GM12878 (cell line): ENCODE data around the gene TOPBP1. TPM values are rescaled to one million over a fixed set of nuclear protein-coding genes. Genes with fewer than 3 reads are reported as not detected.

Source experiments
- ATAC-seq: fragments of 200-7000 bp; cut with Tn5 transposase; 3 replicates; pipeline ENCODE4 v1.9.1; 2020; ENCODE audit warnings: mild to moderate bottlenecking, moderate library complexity
- BruUV-seq: library from RNA; stranded (reverse); fragments of 400-500 nt; replicated peaks from 2 replicates; lab custom pipeline; 2021; lab: Mats Ljungman, UMichigan
- CTCF ChIA-PET: fragments of 300-600 bp; sonication (Branson Sonifier 250); formaldehyde crosslinking; extraction: SDS; loops from one replicate; lab custom pipeline; 2021; ENCODE audit warnings: inconsistent platforms; lab: Yijun Ruan, JAX
- POLR2A ChIA-PET: fragments of 350-600 bp; formaldehyde crosslinking; extraction: SDS; loops from one replicate; lab custom pipeline; 2021; ENCODE audit warnings: inconsistent platforms; lab: Charles Lee
- RAD21 ChIA-PET: fragments of 300-600 bp; sonication (Branson Sonifier 250); formaldehyde crosslinking; loops from one replicate; lab custom pipeline; 2023; ENCODE audit warnings: antibody characterized with exemption; ENCODE audit not compliant: unreplicated experiment; lab: Charles Lee
- SMC1A ChIA-PET: fragments of 300-600 bp; sonication (Branson Sonifier 250); formaldehyde crosslinking; loops from one replicate; lab custom pipeline; 2023; ENCODE audit not compliant: unreplicated experiment, uncharacterized antibody; lab: Charles Lee
- DNase-seq: peaks from one replicate; pipeline ENCODE4 v3.0.0-alpha.2; 2011; ENCODE audit warnings: low read depth, low spot score
- FAIRE-seq: peaks from 3 replicates; lab custom pipeline; 2011; peaks lifted over from hg19 to GRCh38; lab: Jason Lieb, UNC
- H2AFZ ChIP-seq: 2 replicates; pipeline ENCODE4 v1.6.0; 2011; ENCODE audit warnings: low read depth, low read length, control low read depth; ENCODE audit not compliant: control insufficient read depth
- H3K27ac ChIP-seq: 2 replicates; pipeline ENCODE4 v1.5.1; 2011; ENCODE audit warnings: control low read depth; ENCODE audit not compliant: control insufficient read depth, insufficient read depth
- H3K27me3 ChIP-seq, 2 experiments: replicated peaks in 1 of 2; 2 replicates each; pipeline versions ENCODE4 v1.6.0 to v1.6.1; 2011; ENCODE audit warnings: low read length in 1 of 2; ENCODE audit not compliant: control insufficient read depth in 2 of 2, insufficient read depth in 2 of 2
- H3K36me3 ChIP-seq, 2 experiments: 2 replicates each; pipeline ENCODE4 v1.5.1; 2011; ENCODE audit warnings: low read length in 1 of 2; ENCODE audit not compliant: control insufficient read depth in 2 of 2, insufficient read depth in 2 of 2
- H3K4me1 ChIP-seq: 2 replicates; pipeline ENCODE4 v1.6.1; 2011; ENCODE audit warnings: mild to moderate bottlenecking, low read length, moderate library complexity, mixed read lengths; ENCODE audit not compliant: control insufficient read depth, insufficient read depth
- H3K4me2 ChIP-seq: 2 replicates; pipeline ENCODE4 v1.6.0; 2011; ENCODE audit warnings: control low read depth; ENCODE audit not compliant: control insufficient read depth, insufficient read depth
- H3K4me3 ChIP-seq: fragments of 200-600 bp; sonication (generic); 2 replicates; pipeline ENCODE4 v1.5.1; 2016
- H3K79me2 ChIP-seq: 2 replicates; pipeline ENCODE4 v1.6.0; 2011; ENCODE audit warnings: low read length; ENCODE audit not compliant: control insufficient read depth, insufficient read depth
- H3K9ac ChIP-seq: 2 replicates; pipeline ENCODE4 v1.8.0; 2011; ENCODE audit warnings: low read length, control low read depth, mixed read lengths; ENCODE audit not compliant: control insufficient read depth, insufficient read depth
- H3K9me3 ChIP-seq: replicated peaks from 3 replicates; pipeline ENCODE4 v1.5.1; 2011; ENCODE audit warnings: mild to moderate bottlenecking, low read length; ENCODE audit not compliant: control insufficient read depth, insufficient read depth
- H4K20me1 ChIP-seq: 2 replicates; pipeline ENCODE4 v1.6.0; 2011; ENCODE audit not compliant: control insufficient read depth, insufficient read depth
- BRCA1 ChIP-seq: IDR thresholded peaks from 2 replicates; pipeline ENCODE4 v1.6.1; 2011; ENCODE audit warnings: low read depth, low read length, improper control_type of control experiment
- CUX1 ChIP-seq: IDR thresholded peaks from 2 replicates; pipeline ENCODE4 v1.6.1; 2012; ENCODE audit warnings: improper control_type of control experiment, low read depth, low read length; ENCODE audit not compliant: insufficient replicate concordance
- ETV6 ChIP-seq, 2 experiments: fragments of 450-650 bp in 1 of 2; IDR thresholded peaks in 1 of 2; conservative IDR thresholded peaks in 1 of 2; 2 replicates each; pipeline ENCODE4 v1.6.1; 2014; ENCODE audit warnings: antibody characterized with exemption in 1 of 2, borderline replicate concordance in 1 of 2, low read depth in 1 of 2, mild to moderate bottlenecking in 1 of 2, moderate library complexity in 1 of 2
- NR2C1 ChIP-seq: fragments of 450-650 bp; IDR thresholded peaks from 2 replicates; pipeline ENCODE4 v1.6.1; 2017; ENCODE audit warnings: antibody characterized with exemption, mild to moderate bottlenecking, moderate library complexity
- PBX3 ChIP-seq: IDR thresholded peaks from 2 replicates; pipeline ENCODE4 v1.6.1; 2011; ENCODE audit warnings: mild to moderate bottlenecking, low read depth, low read length, moderate library complexity; ENCODE audit not compliant: insufficient replicate concordance
- RUNX3 ChIP-seq: IDR thresholded peaks from 2 replicates; pipeline ENCODE4 v1.6.1; 2012; ENCODE audit warnings: low read length, inconsistent platforms
- SKIL ChIP-seq: fragments of 450-650 bp; IDR thresholded peaks from 2 replicates; pipeline ENCODE4 v1.6.1; 2017; ENCODE audit warnings: mild to moderate bottlenecking, low read depth, inconsistent platforms; ENCODE audit not compliant: poor library complexity, severe bottlenecking
- whole genome bisulfite sequencing: methylation state at CpG from one replicate; pipeline ENCODE4 v1.1.6; 2016; ENCODE audit warnings: low lambda C conversion rate; ENCODE audit not compliant: insufficient replicate concordance, insufficient coverage; ENCODE audit errors: missing lambda C conversion rate; 5-methylcytosine and 5-hydroxymethylcytosine counted together
- in situ Hi-C: fragments of 300-500 bp; cut with MboI; formaldehyde crosslinking; loops from 9 replicates; pipeline ENCODE4 v1.14.3; 2018; ENCODE audit warnings: mixed read lengths
- intact Hi-C: fragments of 100-400 bp; cut with micrococcal nuclease; formaldehyde crosslinking; loops from one replicate; pipeline ENCODE4 v1.14.2; 2022; ENCODE audit not compliant: unreplicated experiment
- polyA plus RNA-seq, 11 experiments: library from polyadenylated mRNA; depleted of rRNA in 4 of 11; unstranded in 6 of 11; stranded (reverse) in 5 of 11; fragments of >200 nt; fragmentation: Nextera tagmentation in 4 of 11; fragmentation: Illumina TruSeq in 1 of 11; extraction: Ambion mirVana in 4 of 11; extraction: Trizol in 1 of 11; gene quantifications; 1 replicate in 1 of 11; 2 replicates in 10 of 11; pipeline versions ENCODE4 v1.2.1 to v1.2.3, GENCODE V29; 2011 to 2016; ENCODE audit warnings: inconsistent platforms in 2 of 11, missing spikeins in 2 of 11, low read depth in 1 of 11
- total RNA-seq, 4 experiments: library from RNA; depleted of rRNA in 3 of 4; stranded (reverse); fragments of >200 nt in 3 of 4; fragmentation: Illumina TruSeq in 1 of 4; extraction: Trizol in 1 of 4; gene quantifications; 2 replicates each; pipeline versions ENCODE4 v1.2.1 to v1.2.3, GENCODE V29; 2013 to 2021

Gene TOPBP1
- total and polyA plus RNA-seq, 10 of the 15 experiments (the other 5 are each of a cell fraction or from before 2014, with no cell fraction given): 18.3 to 99.3 (median 61.5) TPM

GRCh38 chr3:133570937-133571320, 90.8 kb downstream of the TOPBP1 start (continued):
- TF ChIP-seq CUX1 (no peak), ETV6 (conservative IDR thresholded peaks at IDR 0.05 in 1 of 2, IDR thresholded peaks at IDR 0.05 in 1 of 2; ENCODE audit: borderline replicate concordance in 1 of 2, low read depth in 1 of 2) (no peak)

GRCh38 chr3:133570139-133570936, 91.4 kb downstream of the TOPBP1 start:
- no peak overlapping the region for H3K9ac ChIP-seq
- POLR2A ChIA-PET: interaction anchor here (0.9 to 2.4 kb wide), 4 partner anchors 8 to 111 kb away, joined by 3 to 15 read pairs (median 4); no protein-coding TSS in a partner anchor
- H3K27me3 ChIP-seq: no peaks in the 10 kb centered on the region
- DNase-seq (no peak), ATAC-seq (no peak), FAIRE-seq (no peak)
- intact Hi-C loops (loop anchor here (10.0 kb wide), 1 partner anchor 846 kb away; the partner anchor contains the start of gene NPHP3), in situ Hi-C loops (loop anchor here (5.0 kb wide), 2 partner anchors 83 to 123 kb away; no protein-coding TSS in a partner anchor)
- SMC1A ChIA-PET: interaction anchor here (0.7 to 3.9 kb wide), 14 partner anchors 8 to 129 kb away, joined by 3 to 18 read pairs (median 4); no protein-coding TSS in a partner anchor
- no peaks in the 10 kb centered on the region for H3K9me3 ChIP-seq
- TF ChIP-seq NR2C1 (no peak), RUNX3 (no peak), BRCA1 (no peak), PBX3 (no peak), SKIL (no peak)
- H2AFZ ChIP-seq: no peak overlapping the region
- H3K36me3 ChIP-seq: no peaks in the 10 kb centered on the region
- no peak overlapping the region for H3K4me2 ChIP-seq
- H3K4me3 ChIP-seq: no peak overlapping the region
- CTCF ChIA-PET: interaction anchor here (0.7 to 1.6 kb wide), 8 partner anchors 8 to 121 kb away, joined by 3 to 5 read pairs (median 3); no protein-coding TSS in a partner anchor
- H3K27ac ChIP-seq: no peak overlapping the region
- H4K20me1 ChIP-seq: no peaks in the 10 kb centered on the region
- H3K4me1 ChIP-seq: peaks cover 29% of the 10 kb centered on the region
- WGBS: 94% methylated on average over 5 of the region's 5 CpGs
- RAD21 ChIA-PET: interaction anchor here (0.9 to 10.3 kb wide), 7 partner anchors 8 to 122 kb away, joined by 3 to 137 read pairs (median 5); no protein-coding TSS in a partner anchor
- peaks cover 19% of the 10 kb centered on the region for H3K79me2 ChIP-seq
- BruUV-seq: no TSS peak
